HepG2 (cell line): Measurements from ENCODE around the gene ZNF117. TPM values are rescaled to one million over a fixed set of nuclear protein-coding genes. Genes with fewer than 3 reads are reported as not detected.

Experiments
- CAMTA2 ChIP-seq: sonication (generic); formaldehyde crosslinking; IDR thresholded peaks from 2 replicates; pipeline ENCODE4 v1.4.0; 2020; ENCODE audit warnings: mild to moderate bottlenecking, missing genetic modification reagents, borderline replicate concordance
- MAX ChIP-seq: IDR thresholded peaks from 2 replicates; pipeline ENCODE4 v1.6.1; 2012; ENCODE audit warnings: inconsistent platforms
- POLR2AphosphoS5 ChIP-seq: IDR thresholded peaks from 2 replicates; pipeline ENCODE4 v1.6.1; 2012; ENCODE audit warnings: low read depth, low read length
- SP1 ChIP-seq, 2 experiments: fragments of 450-650 bp in 1 of 2; sonication (generic) in 1 of 2; formaldehyde crosslinking in 1 of 2; IDR thresholded peaks; 2 replicates each; pipeline versions ENCODE4 v1.4.0 to v1.6.1; 2016 to 2020; ENCODE audit warnings: missing genetic modification reagents in 1 of 2
- ZBTB40 ChIP-seq, 2 experiments: fragments of 450-650 bp in 1 of 2; sonication (generic) in 1 of 2; formaldehyde crosslinking in 1 of 2; IDR thresholded peaks; 2 replicates each; pipeline versions ENCODE4 v1.6.1 to v1.8.0; 2016 to 2022; ENCODE audit warnings: antibody characterized with exemption in 1 of 2, mild to moderate bottlenecking in 1 of 2, missing genetic modification reagents in 1 of 2
- ZBTB42 ChIP-seq: sonication (generic); formaldehyde crosslinking; IDR thresholded peaks from 2 replicates; pipeline ENCODE4 v1.5.0; 2020; ENCODE audit warnings: mild to moderate bottlenecking, missing genetic modification reagents
- ZEB1 ChIP-seq: IDR thresholded peaks from 2 replicates; pipeline ENCODE4 v1.6.1; 2012; ENCODE audit warnings: mild to moderate bottlenecking, low read depth, inconsistent platforms; ENCODE audit not compliant: insufficient replicate concordance
- ZNF30 ChIP-seq: sonication (generic); formaldehyde crosslinking; IDR thresholded peaks from 2 replicates; pipeline ENCODE4 v1.5.0; 2020; ENCODE audit warnings: mild to moderate bottlenecking, missing genetic modification reagents
- ZNF567 ChIP-seq: sonication (generic); formaldehyde crosslinking; IDR thresholded peaks from 2 replicates; pipeline ENCODE4 v1.8.1; 2023; ENCODE audit warnings: mild to moderate bottlenecking, missing genetic modification reagents, borderline replicate concordance
- ZNF598 ChIP-seq: sonication (generic); formaldehyde crosslinking; IDR thresholded peaks from 2 replicates; pipeline ENCODE4 v1.5.1; 2020; ENCODE audit warnings: mild to moderate bottlenecking, missing genetic modification reagents, borderline replicate concordance
- ZNF703 ChIP-seq: sonication (generic); formaldehyde crosslinking; IDR thresholded peaks from 2 replicates; pipeline ENCODE4 v1.5.1; 2020; ENCODE audit warnings: missing genetic modification reagents, mild to moderate bottlenecking, moderate library complexity, borderline replicate concordance
- ZNF780A ChIP-seq: sonication (generic); formaldehyde crosslinking; IDR thresholded peaks from 2 replicates; pipeline ENCODE4 v1.8.0; 2022; ENCODE audit warnings: mild to moderate bottlenecking, missing genetic modification reagents, moderate library complexity
- ZSCAN22 ChIP-seq: sonication (generic); formaldehyde crosslinking; IDR thresholded peaks from 2 replicates; pipeline ENCODE4 v1.4.0; 2020; ENCODE audit warnings: mild to moderate bottlenecking, missing genetic modification reagents
- polyA plus RNA-seq, 8 experiments: library from polyadenylated mRNA; depleted of rRNA in 3 of 8; stranded (reverse) in 7 of 8; unstranded in 1 of 8; fragments of >200 nt; fragmentation: Illumina TruSeq in 4 of 8; extraction: Trizol in 4 of 8; gene quantifications; 2 replicates each; pipeline versions ENCODE4 v1.2.1 to v1.2.3, GENCODE V29; 2011 to 2016; ENCODE audit warnings: low read depth in 4 of 8, missing spikeins in 1 of 8, mixed read lengths in 1 of 8; ENCODE audit not compliant: insufficient read depth in 1 of 8
- total RNA-seq, 5 experiments: library from RNA; depleted of rRNA; stranded (reverse); fragments of >200 nt; fragmentation: Illumina TruSeq; extraction: Trizol; gene quantifications; 2 replicates each; pipeline ENCODE4 v1.2.3, GENCODE V29; 2016; ENCODE audit warnings: low read depth in 1 of 5
- TF ChIP-seq, protein P1 (sequence below): sonication (generic); formaldehyde crosslinking; IDR thresholded peaks from 2 replicates; pipeline ENCODE4 v1.5.1; 2020; ENCODE audit warnings: missing genetic modification reagents, mild to moderate bottlenecking, borderline replicate concordance
- TF ChIP-seq, protein P2 (sequence below): sonication (generic); formaldehyde crosslinking; IDR thresholded peaks from 2 replicates; pipeline ENCODE4 v1.5.0; 2020; ENCODE audit warnings: missing genetic modification reagents, mild to moderate bottlenecking, borderline replicate concordance
- TF ChIP-seq, protein P3 (sequence below): sonication (generic); formaldehyde crosslinking; IDR thresholded peaks from 2 replicates; pipeline ENCODE4 v1.8.0; 2022; ENCODE audit warnings: missing genetic modification reagents, mild to moderate bottlenecking, inconsistent platforms, borderline replicate concordance

The ZNF117 gene
- total and polyA plus RNA-seq, 2 of the 13 experiments (the other 11 are each of a cell fraction or from before 2014, with no cell fraction given) = 6.6 to 20.0 TPM

DNA sequence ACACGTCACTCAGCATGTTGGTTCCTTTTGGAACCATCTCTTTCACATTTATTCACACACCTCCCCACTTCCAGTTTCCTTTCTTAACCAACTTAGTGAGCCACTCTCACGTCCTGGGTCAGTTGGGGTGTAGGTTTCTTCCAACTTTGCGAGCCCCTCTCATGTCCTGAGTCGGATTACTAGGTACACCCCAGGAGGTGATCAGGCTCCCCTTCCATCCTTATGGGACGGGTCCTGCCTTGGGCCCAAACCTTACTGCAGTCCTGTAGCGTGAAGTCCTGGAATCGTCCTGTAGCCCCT, 8.0 kb upstream of the ZNF117 start (continued):
- no peak for TF ChIP-seq ZBTB40 (IDR thresholded peaks at IDR 0.05)
- TF ChIP-seq ZBTB40 (CRISPR knock-in tag; IDR thresholded peaks at IDR 0.05) = peak; percentile 55; the same call in 1 of the 2 replicates
- TF ChIP-seq, protein P1, sequence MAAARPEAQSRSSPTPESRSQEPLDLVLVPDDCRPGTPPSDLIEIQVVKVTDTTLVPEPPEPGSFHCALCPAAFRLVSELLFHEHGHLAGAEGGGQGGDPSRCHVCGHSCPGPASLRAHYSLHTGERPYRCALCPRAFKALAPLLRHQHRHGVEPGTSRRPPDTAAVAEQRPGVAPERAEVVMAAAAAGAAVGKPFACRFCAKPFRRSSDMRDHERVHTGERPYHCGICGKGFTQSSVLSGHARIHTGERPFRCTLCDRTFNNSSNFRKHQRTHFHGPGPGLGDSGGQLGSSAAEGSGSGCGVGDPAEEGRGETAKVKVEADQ (CRISPR knock-in tag) = no peak
- no peak for TF ChIP-seq ZSCAN22
- no peak for TF ChIP-seq SP1 (IDR thresholded peaks at IDR 0.05)
- no peak for TF ChIP-seq SP1 (CRISPR knock-in tag; IDR thresholded peaks at IDR 0.05)
- TF ChIP-seq, protein P2, sequence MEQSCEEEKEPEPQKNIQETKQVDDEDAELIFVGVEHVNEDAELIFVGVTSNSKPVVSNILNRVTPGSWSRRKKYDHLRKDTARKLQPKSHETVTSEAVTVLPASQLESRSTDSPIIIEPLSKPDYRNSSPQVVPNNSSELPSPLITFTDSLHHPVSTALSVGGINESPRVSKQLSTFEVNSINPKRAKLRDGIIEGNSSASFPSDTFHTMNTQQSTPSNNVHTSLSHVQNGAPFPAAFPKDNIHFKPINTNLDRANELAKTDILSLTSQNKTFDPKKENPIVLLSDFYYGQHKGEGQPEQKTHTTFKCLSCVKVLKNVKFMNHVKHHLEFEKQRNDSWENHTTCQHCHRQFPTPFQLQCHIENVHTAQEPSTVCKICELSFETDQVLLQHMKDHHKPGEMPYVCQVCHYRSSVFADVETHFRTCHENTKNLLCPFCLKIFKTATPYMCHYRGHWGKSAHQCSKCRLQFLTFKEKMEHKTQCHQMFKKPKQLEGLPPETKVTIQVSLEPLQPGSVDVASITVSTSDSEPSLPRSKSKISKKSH = peak; percentile 71; the same call in 1 of the 2 replicates
- TF ChIP-seq ZEB1 = no peak
- no peak for TF ChIP-seq ZNF567 (CRISPR knock-in tag)
- TF ChIP-seq, protein P3, sequence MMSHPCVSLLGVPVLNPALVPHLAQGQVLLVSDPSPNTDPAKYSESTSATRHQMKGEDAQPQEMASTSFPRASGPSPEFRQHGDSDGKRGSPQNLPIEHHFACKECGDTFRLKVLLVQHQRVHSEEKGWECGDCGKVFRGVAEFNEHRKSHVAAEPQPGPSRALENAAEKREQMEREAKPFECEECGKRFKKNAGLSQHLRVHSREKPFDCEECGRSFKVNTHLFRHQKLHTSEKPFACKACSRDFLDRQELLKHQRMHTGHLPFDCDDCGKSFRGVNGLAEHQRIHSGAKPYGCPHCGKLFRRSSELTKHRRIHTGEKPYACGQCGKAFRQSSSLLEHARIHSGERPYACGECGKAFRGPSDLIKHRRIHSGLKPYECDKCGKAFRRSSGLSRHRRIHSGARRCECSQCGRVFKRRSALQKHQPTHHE (CRISPR knock-in tag) = no peak
- no peak for TF ChIP-seq ZNF703 (CRISPR knock-in tag)
- TF ChIP-seq ZNF780A (CRISPR knock-in tag) = no peak
- TF ChIP-seq ZNF30 (CRISPR knock-in tag) = no peak
- no peak for TF ChIP-seq MAX
- no peak for TF ChIP-seq ZNF598 (CRISPR knock-in tag)
- 0 out of 2 replicates have a peak, but pooled peaks have one; percentile 9 for TF ChIP-seq ZBTB42
- TF ChIP-seq POLR2AphosphoS5 = peak; percentile 57
- no peak for TF ChIP-seq CAMTA2 (CRISPR knock-in tag)
